ENCODE results near the gene THAP8. TPM values are rescaled to one million over a fixed set of nuclear protein-coding genes. Genes with fewer than 3 reads are reported as not detected.

Gene THAP8
- total and polyA plus RNA-seq, 2 of the 13 experiments (the other 11 are each of a cell fraction or from before 2014, with no cell fraction given): 1.7 to 3.7 TPM

DNA sequence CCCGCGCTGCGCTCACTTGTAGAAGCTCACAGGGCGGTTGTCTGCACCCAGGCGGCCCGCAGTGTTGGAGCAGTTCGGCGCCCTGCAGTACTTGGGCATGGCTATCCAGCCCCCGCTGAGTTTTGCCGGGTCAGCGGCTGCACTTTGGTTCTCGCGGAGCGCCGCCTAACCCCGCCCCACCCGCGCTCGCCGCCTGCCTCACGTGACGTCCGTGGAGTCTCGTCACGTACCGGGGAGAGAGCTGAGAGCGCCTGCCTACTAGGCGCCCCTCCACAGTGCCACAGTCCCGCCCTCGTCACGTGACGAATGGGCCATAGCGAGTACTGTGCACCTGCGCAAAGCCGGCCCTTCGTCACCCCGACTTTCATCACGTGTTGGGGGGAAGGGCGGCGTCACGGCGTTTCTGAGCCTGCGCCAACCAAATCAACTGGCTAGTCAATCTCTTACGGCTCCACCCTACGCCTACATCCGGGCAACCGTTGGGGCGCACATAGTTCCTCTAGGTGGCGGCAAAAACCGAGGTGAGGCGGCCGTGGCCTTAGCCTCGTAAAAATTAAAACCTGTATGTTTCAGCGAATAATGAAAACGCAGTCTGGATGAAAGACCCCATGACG is at the start of gene THAP8 (continued):
- TF ChIP-seq NFKB2 (CRISPR knock-in tag; IDR thresholded peaks at IDR 0.05; ENCODE audit: borderline replicate concordance) (peak; percentile 37; the same call in 1 of the 2 replicates), MBNL3 (CRISPR knock-in tag; conservative IDR thresholded peaks at IDR 0.05) (no peak), ZFP82 (CRISPR knock-in tag; IDR thresholded peaks at IDR 0.05; ENCODE audit: borderline replicate concordance) (no peak), ZNF567 (CRISPR knock-in tag; IDR thresholded peaks at IDR 0.05; ENCODE audit: borderline replicate concordance) (no peak), MXD3 (CRISPR knock-in tag; IDR thresholded peaks at IDR 0.05) (peak; percentile 89), HNRNPLL (IDR thresholded peaks at IDR 0.05; ENCODE audit: low read depth, low read length, poor library complexity, severe bottlenecking) (peak; percentile 80), ZFP90 (CRISPR knock-in tag; IDR thresholded peaks at IDR 0.05; ENCODE audit: borderline replicate concordance) (peak; percentile 22; the same call in 1 of the 2 replicates), ARNTL (CRISPR knock-in tag; IDR thresholded peaks at IDR 0.05) (peak; percentile 97), NCOR1 (IDR thresholded peaks at IDR 0.05; ENCODE audit: borderline replicate concordance, low read length) (peak; percentile 51; the same call in 1 of the 2 replicates), ZNF460 (CRISPR knock-in tag; IDR thresholded peaks at IDR 0.05; ENCODE audit: borderline replicate concordance) (no peak; the same call in 1 of the 2 replicates), ZNF605 (CRISPR knock-in tag; IDR thresholded peaks at IDR 0.05) (peak; percentile 89; the same call in 1 of the 2 replicates), ZNF672 (CRISPR knock-in tag; IDR thresholded peaks at IDR 0.05) (no peak), PAF1 (CRISPR knock-in tag; IDR thresholded peaks at IDR 0.05) (no peak), HOXA5 (CRISPR knock-in tag; IDR thresholded peaks at IDR 0.05) (peak; percentile 74), KLF16 (CRISPR knock-in tag; IDR thresholded peaks at IDR 0.05) (peak in 1 of 2 experiments; percentile 75; a peak in 2 of 4 replicates), ZSCAN12 (CRISPR knock-in tag; IDR thresholded peaks at IDR 0.05) (0 out of 2 replicates have a peak, but pooled peaks have one; percentile 37), FLYWCH1 (CRISPR knock-in tag; IDR thresholded peaks at IDR 0.05) (no peak)
- TF ChIP-seq, protein P1, sequence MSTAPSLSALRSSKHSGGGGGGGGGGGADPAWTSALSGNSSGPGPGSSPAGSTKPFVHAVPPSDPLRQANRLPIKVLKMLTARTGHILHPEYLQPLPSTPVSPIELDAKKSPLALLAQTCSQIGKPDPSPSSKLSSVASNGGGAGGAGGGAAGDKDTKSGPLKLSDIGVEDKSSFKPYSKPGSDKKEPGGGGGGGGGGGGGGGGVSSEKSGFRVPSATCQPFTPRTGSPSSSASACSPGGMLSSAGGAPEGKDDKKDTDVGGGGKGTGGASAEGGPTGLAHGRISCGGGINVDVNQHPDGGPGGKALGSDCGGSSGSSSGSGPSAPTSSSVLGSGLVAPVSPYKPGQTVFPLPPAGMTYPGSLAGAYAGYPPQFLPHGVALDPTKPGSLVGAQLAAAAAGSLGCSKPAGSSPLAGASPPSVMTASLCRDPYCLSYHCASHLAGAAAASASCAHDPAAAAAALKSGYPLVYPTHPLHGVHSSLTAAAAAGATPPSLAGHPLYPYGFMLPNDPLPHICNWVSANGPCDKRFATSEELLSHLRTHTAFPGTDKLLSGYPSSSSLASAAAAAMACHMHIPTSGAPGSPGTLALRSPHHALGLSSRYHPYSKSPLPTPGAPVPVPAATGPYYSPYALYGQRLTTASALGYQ (CRISPR knock-in tag; IDR thresholded peaks at IDR 0.05): peak; percentile 76; the same call in 1 of the 2 replicates
- TF ChIP-seq, protein P2, sequence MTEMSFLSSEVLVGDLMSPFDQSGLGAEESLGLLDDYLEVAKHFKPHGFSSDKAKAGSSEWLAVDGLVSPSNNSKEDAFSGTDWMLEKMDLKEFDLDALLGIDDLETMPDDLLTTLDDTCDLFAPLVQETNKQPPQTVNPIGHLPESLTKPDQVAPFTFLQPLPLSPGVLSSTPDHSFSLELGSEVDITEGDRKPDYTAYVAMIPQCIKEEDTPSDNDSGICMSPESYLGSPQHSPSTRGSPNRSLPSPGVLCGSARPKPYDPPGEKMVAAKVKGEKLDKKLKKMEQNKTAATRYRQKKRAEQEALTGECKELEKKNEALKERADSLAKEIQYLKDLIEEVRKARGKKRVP (CRISPR knock-in tag; IDR thresholded peaks at IDR 0.05): peak in 1 of 2 experiments; percentile 49; a peak in 2 of 4 replicates
- TF ChIP-seq, protein P3, sequence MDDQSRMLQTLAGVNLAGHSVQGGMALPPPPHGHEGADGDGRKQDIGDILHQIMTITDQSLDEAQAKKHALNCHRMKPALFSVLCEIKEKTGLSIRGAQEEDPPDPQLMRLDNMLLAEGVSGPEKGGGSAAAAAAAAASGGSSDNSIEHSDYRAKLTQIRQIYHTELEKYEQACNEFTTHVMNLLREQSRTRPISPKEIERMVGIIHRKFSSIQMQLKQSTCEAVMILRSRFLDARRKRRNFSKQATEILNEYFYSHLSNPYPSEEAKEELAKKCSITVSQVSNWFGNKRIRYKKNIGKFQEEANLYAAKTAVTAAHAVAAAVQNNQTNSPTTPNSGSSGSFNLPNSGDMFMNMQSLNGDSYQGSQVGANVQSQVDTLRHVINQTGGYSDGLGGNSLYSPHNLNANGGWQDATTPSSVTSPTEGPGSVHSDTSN (CRISPR knock-in tag; IDR thresholded peaks at IDR 0.05; ENCODE audit: borderline replicate concordance): no peak
